CD8-positive, alpha-beta memory T cell (primary cell): Measurements from ENCODE around the gene KCNIP4. TPM values are rescaled to one million over a fixed set of nuclear protein-coding genes. Genes with fewer than 3 reads are reported as not detected.
"Not testable (repeated sequence)": the region's sequence is repeated elsewhere in the genome, so short reads cannot be mapped to it uniquely, and the experiment has no call there.

ENCODE experiments used
- CTCF ChIA-PET: fragments of 350-600 bp; sonication (Branson Sonifier 250); formaldehyde crosslinking; loops from one replicate; lab custom pipeline; 2021; ENCODE audit warnings: antibody characterized with exemption; lab: Charles Lee
- POLR2A ChIA-PET: fragments of 350-600 bp; sonication (Branson Sonifier 250); formaldehyde crosslinking; loops from one replicate; lab custom pipeline; 2021; ENCODE audit warnings: antibody characterized with exemption; lab: Charles Lee
- DNase-seq, 5 donors: peaks; one replicate each; pipeline versions ENCODE4 v3.0.0 to v3.0.0-alpha.2; 2020 to 2022; ENCODE audit warnings: mixed read lengths in 1 of 5
- H3K27ac ChIP-seq: one replicate; pipeline ENCODE4 v1.7.0; 2013; ENCODE audit warnings: low read depth, mild to moderate bottlenecking, low read length, moderate library complexity
- H3K27me3 ChIP-seq: 2 replicates; pipeline ENCODE4 v1.7.0; 2013; ENCODE audit warnings: low read length, mild to moderate bottlenecking; ENCODE audit not compliant: insufficient read depth, poor library complexity, severe bottlenecking
- H3K36me3 ChIP-seq: 2 replicates; pipeline ENCODE4 v1.7.0; 2013; ENCODE audit warnings: mild to moderate bottlenecking, low read length, moderate library complexity; ENCODE audit not compliant: insufficient read depth
- H3K4me1 ChIP-seq: 2 replicates; pipeline ENCODE4 v1.7.0; 2013; ENCODE audit warnings: mild to moderate bottlenecking, low read length, moderate library complexity; ENCODE audit not compliant: insufficient read depth
- H3K4me3 ChIP-seq: 2 replicates; pipeline ENCODE4 v1.7.0; 2013; ENCODE audit warnings: mild to moderate bottlenecking, low read length
- H3K9me3 ChIP-seq: 2 replicates; pipeline ENCODE4 v1.7.0; 2013; ENCODE audit warnings: mild to moderate bottlenecking, low read length
- H3K27ac Mint-ChIP-seq, 8 donors: one replicate each; pipeline ENCODE4 v1.8.0; 2020 to 2021; ENCODE audit warnings: mixed read lengths in 8 of 8, mild to moderate bottlenecking in 6 of 8, inconsistent platforms in 3 of 8, moderate library complexity in 3 of 8
- H3K27me3 Mint-ChIP-seq, 2 donors: one replicate each; pipeline ENCODE4 v1.8.0; 2020 to 2021; ENCODE audit warnings: mixed read lengths in 2 of 2, mild to moderate bottlenecking in 1 of 2, moderate library complexity in 1 of 2
- H3K36me3 Mint-ChIP-seq, 3 donors: one replicate each; pipeline ENCODE4 v1.8.0; 2020 to 2021; ENCODE audit warnings: mixed read lengths in 3 of 3, inconsistent platforms in 1 of 3, mild to moderate bottlenecking in 1 of 3
- H3K4me1 Mint-ChIP-seq, 3 donors: one replicate each; pipeline ENCODE4 v1.8.0; 2020 to 2021; ENCODE audit warnings: mixed read lengths in 3 of 3, inconsistent platforms in 1 of 3, mild to moderate bottlenecking in 1 of 3
- H3K4me3 Mint-ChIP-seq, 7 donors: one replicate each; pipeline ENCODE4 v1.8.0; 2020 to 2021; ENCODE audit warnings: mixed read lengths in 7 of 7, mild to moderate bottlenecking in 6 of 7, moderate library complexity in 4 of 7, inconsistent platforms in 2 of 7
- H3K9me3 Mint-ChIP-seq, 5 donors: one replicate each; pipeline ENCODE4 v1.8.0; 2020 to 2022; ENCODE audit warnings: mixed read lengths in 5 of 5, mild to moderate bottlenecking in 3 of 5, moderate library complexity in 2 of 5, inconsistent platforms in 1 of 5
- polyA plus RNA-seq: library from polyadenylated mRNA; unstranded; fragments of 300-500 nt; fragmentation: Illumina TruSeq; gene quantifications from one replicate; pipeline ENCODE4 v1.2.3, GENCODE V29; 2021
- total RNA-seq, 2 experiments: library from RNA; stranded (reverse); gene quantifications; one replicate each; pipeline ENCODE4 v1.2.3, GENCODE V29; 2021

The KCNIP4 gene
- total and polyA plus RNA-seq, 3 experiments from 2014 or later: 0.12 TPM; not detected in 2

GRCh38 chr4:21367567-21367966, 581.0 kb downstream of the KCNIP4 start:
- no peak overlapping the region for H3K4me3 ChIP-seq
- Mint-ChIP-seq H3K4me1 (no peaks in the 10 kb centered on the region), H3K36me3 (no peaks in the 10 kb centered on the region), H3K9me3 (peaks cover 0 to 10% (median 5%) of the 10 kb centered on the region in 5 donors), H3K4me3 (no peak overlapping the region), H3K27me3 (peaks cover 0 to 2% of the 10 kb centered on the region in 2 donors), H3K27ac (no peak overlapping the region)
- no peaks in the 10 kb centered on the region for H3K36me3 ChIP-seq
- DNase-seq: no peak
- no peaks in the 10 kb centered on the region for H3K27me3 ChIP-seq
- no peaks in the 10 kb centered on the region for H3K4me1 ChIP-seq
- H3K27ac ChIP-seq: no peak overlapping the region
- POLR2A ChIA-PET: no interaction called here
- CTCF ChIA-PET: no interaction called here
- no peaks in the 10 kb centered on the region for H3K9me3 ChIP-seq

- Mint-ChIP-seq H3K27me3 (peaks cover 0 to 2% of the 10 kb centered on the region in 2 donors), H3K9me3 (peaks cover 0 to 10% (median 5%) of the 10 kb centered on the region in 5 donors), H3K4me1 (no peaks in the 10 kb centered on the region), H3K4me3 (no peak overlapping the region), H3K27ac (no peak overlapping the region), H3K36me3 (no peaks in the 10 kb centered on the region)
- Histone ChIP-seq H3K4me3 (no peak overlapping the region), H3K36me3 (no peaks in the 10 kb centered on the region), H3K9me3 (no peaks in the 10 kb centered on the region), H3K27me3 (no peaks in the 10 kb centered on the region), H3K27ac (no peak overlapping the region), H3K4me1 (no peaks in the 10 kb centered on the region)
- DNase-seq: no peak
- ChIA-PET CTCF (no interaction called here), POLR2A (no interaction called here)
These were observed 581.7 kb downstream of the KCNIP4 start for GRCh38 chr4:21366840-21367239.

GRCh38 chr4:21366312-21366711, 582.3 kb downstream of the KCNIP4 start:
- Mint-ChIP-seq H3K4me3 (no peak overlapping the region), H3K36me3 (no peaks in the 10 kb centered on the region), H3K27me3 (peaks cover 0 to 2% of the 10 kb centered on the region in 2 donors), H3K27ac (no peak overlapping the region), H3K9me3 (peaks cover under 1 to 10% (median 5%) of the 10 kb centered on the region in 5 donors), H3K4me1 (no peaks in the 10 kb centered on the region)
- Histone ChIP-seq H3K36me3 (no peaks in the 10 kb centered on the region), H3K27me3 (no peaks in the 10 kb centered on the region), H3K4me3 (no peak overlapping the region), H3K9me3 (no peaks in the 10 kb centered on the region), H3K27ac (no peak overlapping the region), H3K4me1 (no peaks in the 10 kb centered on the region)
- POLR2A ChIA-PET: no interaction called here
- CTCF ChIA-PET: no interaction called here
- DNase-seq: no peak

- no peak overlapping the region for H3K27ac ChIP-seq
- peaks cover 2 to 10% (median 3%) of the 10 kb centered on the region in 5 donors for H3K9me3 Mint-ChIP-seq
- no peaks in the 10 kb centered on the region for H3K36me3 Mint-ChIP-seq
- ChIA-PET CTCF (no interaction called here), POLR2A (no interaction called here)
- no peaks in the 10 kb centered on the region for H3K4me1 Mint-ChIP-seq
- no peaks in the 10 kb centered on the region for H3K9me3 ChIP-seq
- no peak overlapping the region for H3K27ac Mint-ChIP-seq
- H3K4me3 Mint-ChIP-seq: no peak overlapping the region
- peaks cover 0 to 2% of the 10 kb centered on the region in 2 donors for H3K27me3 Mint-ChIP-seq
- DNase-seq: no peak
- no peaks in the 10 kb centered on the region for H3K36me3 ChIP-seq
- no peaks in the 10 kb centered on the region for H3K27me3 ChIP-seq
- H3K4me1 ChIP-seq: no peaks in the 10 kb centered on the region
- no peak overlapping the region for H3K4me3 ChIP-seq
These were observed 584.9 kb downstream of the KCNIP4 start for GRCh38 chr4:21363701-21364100.

- H3K36me3 Mint-ChIP-seq, H3K9me3 ChIP-seq, H3K36me3 ChIP-seq, H3K27ac ChIP-seq, H3K4me1 ChIP-seq, H3K27ac Mint-ChIP-seq, H3K27me3 Mint-ChIP-seq, H3K4me3 ChIP-seq, H3K27me3 ChIP-seq, H3K4me3 Mint-ChIP-seq, DNase-seq, CTCF ChIA-PET, H3K4me1 Mint-ChIP-seq, POLR2A ChIA-PET: not testable (repeated sequence)
- H3K9me3 Mint-ChIP-seq: peaks cover 10 to 23% (median 14%) of the 10 kb centered on the region in 5 donors
These were observed 596.2 kb downstream of the KCNIP4 start for GRCh38 chr4:21352354-21352753.

- Histone ChIP-seq H3K4me1 (no peaks in the 10 kb centered on the region), H3K27me3 (no peaks in the 10 kb centered on the region), H3K4me3 (no peak overlapping the region), H3K27ac (no peak overlapping the region), H3K36me3 (no peaks in the 10 kb centered on the region), H3K9me3 (no peaks in the 10 kb centered on the region)
- peaks cover 0 to 3% of the 10 kb centered on the region in 2 donors for H3K27me3 Mint-ChIP-seq
- H3K4me3 Mint-ChIP-seq: no peak overlapping the region
- POLR2A ChIA-PET: no interaction called here
- H3K27ac Mint-ChIP-seq: no peak overlapping the region
- H3K36me3 Mint-ChIP-seq: no peaks in the 10 kb centered on the region
- peaks cover 2 to 13% (median 4%) of the 10 kb centered on the region in 5 donors for H3K9me3 Mint-ChIP-seq
- CTCF ChIA-PET: no interaction called here
- no peaks in the 10 kb centered on the region for H3K4me1 Mint-ChIP-seq
- no peak for DNase-seq
These were observed 601.4 kb downstream of the KCNIP4 start for GRCh38 chr4:21347142-21347541.

GRCh38 chr4:21327976-21328700, 620.4 kb downstream of the KCNIP4 start:
- peaks cover 5 to 51% (median 13%) of the 10 kb centered on the region in 5 donors for H3K9me3 Mint-ChIP-seq
- peaks cover 0 to 2% of the 10 kb centered on the region in 2 donors for H3K27me3 Mint-ChIP-seq

GRCh38 chr4:21320034-21320433, 628.5 kb downstream of the KCNIP4 start:
- ChIA-PET CTCF (no interaction called here), POLR2A (no interaction called here)
- Mint-ChIP-seq H3K27ac (no peak overlapping the region), H3K27me3 (no peaks in the 10 kb centered on the region), H3K4me1 (no peaks in the 10 kb centered on the region), H3K4me3 (no peak overlapping the region), H3K36me3 (no peaks in the 10 kb centered on the region), H3K9me3 (peaks cover 10 to 28% (median 14%) of the 10 kb centered on the region in 5 donors)
- no peaks in the 10 kb centered on the region for H3K9me3 ChIP-seq
- H3K27me3 ChIP-seq: no peaks in the 10 kb centered on the region
- no peaks in the 10 kb centered on the region for H3K36me3 ChIP-seq
- no peaks in the 10 kb centered on the region for H3K4me1 ChIP-seq
- DNase-seq: no peak
- no peak overlapping the region for H3K27ac ChIP-seq
- no peak overlapping the region for H3K4me3 ChIP-seq

More at GRCh38 chr4:21327976-21328700, 620.4 kb downstream of the KCNIP4 start:
- H3K27ac Mint-ChIP-seq: no peak overlapping the region
- Histone ChIP-seq H3K4me3 (no peak overlapping the region), H3K4me1 (no peaks in the 10 kb centered on the region), H3K27ac (no peak overlapping the region), H3K27me3 (no peaks in the 10 kb centered on the region), H3K36me3 (no peaks in the 10 kb centered on the region), H3K9me3 (no peaks in the 10 kb centered on the region)
- ChIA-PET CTCF (no interaction called here), POLR2A (no interaction called here)
- no peak for DNase-seq
- H3K4me3 Mint-ChIP-seq: no peak overlapping the region
- H3K36me3 Mint-ChIP-seq: peaks cover 0 to 2% (median 0%) of the 10 kb centered on the region in 3 donors
- H3K4me1 Mint-ChIP-seq: no peaks in the 10 kb centered on the region
